Measurements from ENCODE around the gene PAPPA. TPM values are rescaled to one million over a fixed set of nuclear protein-coding genes. Genes with fewer than 3 reads are reported as not detected.

PAPPA gene
- total RNA-seq, 4 donors from 2014 or later: 0.29 to 17.1 (median 2.4) TPM

- TF ChIP-seq CTCF (IDR thresholded peaks at IDR 0.05): no peak
- TF ChIP-seq POLR2A (IDR thresholded peaks at IDR 0.05): no peak
- no peaks in the 10 kb centered on the region for H3K36me3 ChIP-seq
- H3K4me1 ChIP-seq: no peaks in the 10 kb centered on the region
- DNase-seq: no peak
- H3K27me3 ChIP-seq: no peaks in the 10 kb centered on the region
- no peak overlapping the region for H3K4me3 ChIP-seq
- intact Hi-C loops (cut with DNase I; ENCODE audit: low total_unique reads): no loop called here
- H3K9me3 ChIP-seq: no peaks in the 10 kb centered on the region
- no peak overlapping the region for H3K27ac ChIP-seq
Measured at GRCh38 chr9:116284518-116284917, 130.9 kb downstream of the PAPPA start.

- no peak for DNase-seq
- H3K4me3 ChIP-seq: no peak overlapping the region
- intact Hi-C loops (cut with DNase I; ENCODE audit: low total_unique reads): no loop called here
- no peaks in the 10 kb centered on the region for H3K4me1 ChIP-seq
- H3K9me3 ChIP-seq: no peaks in the 10 kb centered on the region
- no peaks in the 10 kb centered on the region for H3K27me3 ChIP-seq
- peak overlapping the region; percentile 16 to 44 for H3K27ac ChIP-seq
- TF ChIP-seq CTCF (IDR thresholded peaks at IDR 0.05) (no peak), POLR2A (IDR thresholded peaks at IDR 0.05) (no peak)
- H3K36me3 ChIP-seq: no peaks in the 10 kb centered on the region
Measured at GRCh38 chr9:116285320-116285719, 131.7 kb downstream of the PAPPA start.

GRCh38 chr9:116286297-116286696 is 132.7 kb downstream of the PAPPA start:
- no peaks in the 10 kb centered on the region for H3K4me1 ChIP-seq
- H3K27me3 ChIP-seq: no peaks in the 10 kb centered on the region
- H3K36me3 ChIP-seq: no peaks in the 10 kb centered on the region
- TF ChIP-seq POLR2A (IDR thresholded peaks at IDR 0.05) (no peak), CTCF (IDR thresholded peaks at IDR 0.05) (no peak)
- no peak overlapping the region for H3K4me3 ChIP-seq
- peak overlapping the region; percentile 16 to 44 for H3K27ac ChIP-seq
- H3K9me3 ChIP-seq: no peaks in the 10 kb centered on the region
- DNase-seq: no peak
- intact Hi-C loops (cut with DNase I; ENCODE audit: low total_unique reads): no loop called here

GRCh38 chr9:116287721-116288120 is 134.1 kb downstream of the PAPPA start:
- Histone ChIP-seq H3K27ac (no peak overlapping the region), H3K27me3 (no peaks in the 10 kb centered on the region), H3K36me3 (no peaks in the 10 kb centered on the region), H3K9me3 (no peaks in the 10 kb centered on the region), H3K4me3 (no peak overlapping the region), H3K4me1 (no peaks in the 10 kb centered on the region)
- intact Hi-C loops (cut with DNase I; ENCODE audit: low total_unique reads): no loop called here
- DNase-seq: no peak
- TF ChIP-seq POLR2A (IDR thresholded peaks at IDR 0.05): no peak
- no peak for TF ChIP-seq CTCF (IDR thresholded peaks at IDR 0.05)

- intact Hi-C loops (cut with DNase I; ENCODE audit: low total_unique reads): no loop called here
- no peak for DNase-seq
- H3K27ac ChIP-seq: no peak overlapping the region
Measured at GRCh38 chr9:116288658-116289057, 135.1 kb downstream of the PAPPA start.

More at GRCh38 chr9:116288658-116289057, 135.1 kb downstream of the PAPPA start:
- Histone ChIP-seq H3K4me1 (no peaks in the 10 kb centered on the region), H3K4me3 (no peak overlapping the region), H3K9me3 (no peaks in the 10 kb centered on the region), H3K27me3 (no peaks in the 10 kb centered on the region), H3K36me3 (no peaks in the 10 kb centered on the region)
- TF ChIP-seq CTCF (IDR thresholded peaks at IDR 0.05): no peak
- no peak for TF ChIP-seq POLR2A (IDR thresholded peaks at IDR 0.05)

Data from uterus (tissue), 4 donors.